SK-N-MC (cell line): Measurements from ENCODE around the gene HNRNPC.

Experiments used
- DNase-seq: peaks from one replicate; pipeline ENCODE4 v3.0.0-alpha.2; 2011; ENCODE audit warnings: low read depth, low spot score
- H3K27ac ChIP-seq: fragments of 200-600 bp; sonication (generic); 2 replicates; pipeline ENCODE4 v1.5.1; 2016; ENCODE audit warnings: mixed run types
- H3K36me3 ChIP-seq: fragments of 200-600 bp; sonication (generic); 2 replicates; pipeline ENCODE4 v1.6.1; 2017; ENCODE audit warnings: antibody characterized with exemption, low read length, mixed read lengths; ENCODE audit not compliant: insufficient read depth
- H3K4me3 ChIP-seq: fragments of 200-600 bp; sonication (generic); 2 replicates; pipeline ENCODE4 v1.5.1; 2016
- H3K9ac ChIP-seq: fragments of 200-600 bp; sonication (generic); 2 replicates; pipeline ENCODE4 v1.8.0; 2017; ENCODE audit warnings: mixed run types, mixed read lengths; ENCODE audit not compliant: insufficient read length
- H3K9me3 ChIP-seq: fragments of 200-600 bp; sonication (generic); 2 replicates; pipeline ENCODE4 v1.6.1; 2017; ENCODE audit warnings: low read depth, mild to moderate bottlenecking, antibody characterized with exemption, low read length, moderate library complexity, mixed read lengths
- EZH2 ChIP-seq: fragments of 200-600 bp; sonication (generic); IDR thresholded peaks from one replicate; pipeline ENCODE4 v1.6.1; 2017; ENCODE audit warnings: antibody characterized with exemption
- FOXP2 ChIP-seq: optimal IDR thresholded peaks from 2 replicates; pipeline ENCODE3; 2011; ENCODE audit warnings: mild to moderate bottlenecking, moderate library complexity; ENCODE audit not compliant: insufficient read depth; ENCODE audit errors: extremely low read length, control extremely low read depth
- POLR2AphosphoS5 ChIP-seq: IDR thresholded peaks from 2 replicates; pipeline ENCODE4 v1.6.1; 2012; ENCODE audit warnings: mild to moderate bottlenecking, low read depth, low read length, borderline replicate concordance

HNRNPC gene

DNA sequence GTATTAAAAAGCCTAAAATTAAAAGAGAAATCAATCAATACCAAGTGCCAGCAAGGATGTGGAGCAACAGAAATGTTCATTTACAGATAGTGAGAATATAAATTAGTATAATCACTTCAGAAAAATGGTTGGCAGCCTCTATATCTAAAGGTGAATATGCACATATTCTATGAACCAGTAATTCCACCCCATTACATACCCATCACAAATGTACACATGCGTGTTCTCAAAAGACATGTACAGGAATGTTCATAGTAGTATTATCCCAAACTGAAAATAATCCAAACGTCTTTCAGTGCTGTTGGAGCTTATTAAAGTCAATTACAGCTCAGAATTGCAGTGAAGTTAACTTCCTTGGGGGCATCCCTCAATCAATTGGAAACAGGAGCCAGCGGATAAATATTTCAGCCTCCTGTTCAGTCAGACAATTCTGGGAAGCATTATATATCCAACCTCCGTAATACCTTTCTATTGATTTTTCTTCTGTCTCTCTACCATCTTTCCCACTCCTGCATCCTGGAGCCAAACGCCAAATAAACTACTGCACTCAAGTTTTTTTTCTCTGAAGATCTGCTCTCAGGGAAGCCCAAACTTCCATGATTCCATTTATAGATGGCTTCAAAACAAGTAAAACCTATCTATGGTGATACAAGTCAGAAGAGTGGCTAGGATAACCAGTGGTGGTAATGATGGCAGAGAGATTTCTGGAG is 68.3 kb downstream of the HNRNPC start:
- peaks cover 23% of the 10 kb centered on the region for H3K36me3 ChIP-seq
- peak overlapping the region; percentile 52 for H3K27ac ChIP-seq
- no peak for DNase-seq
- H3K4me3 ChIP-seq = no peak overlapping the region
- TF ChIP-seq EZH2 = no peak
- no peak for TF ChIP-seq FOXP2
- peak; percentile 55 for TF ChIP-seq POLR2AphosphoS5
- H3K9ac ChIP-seq = no peak overlapping the region
- no peaks in the 10 kb centered on the region for H3K9me3 ChIP-seq

DNA sequence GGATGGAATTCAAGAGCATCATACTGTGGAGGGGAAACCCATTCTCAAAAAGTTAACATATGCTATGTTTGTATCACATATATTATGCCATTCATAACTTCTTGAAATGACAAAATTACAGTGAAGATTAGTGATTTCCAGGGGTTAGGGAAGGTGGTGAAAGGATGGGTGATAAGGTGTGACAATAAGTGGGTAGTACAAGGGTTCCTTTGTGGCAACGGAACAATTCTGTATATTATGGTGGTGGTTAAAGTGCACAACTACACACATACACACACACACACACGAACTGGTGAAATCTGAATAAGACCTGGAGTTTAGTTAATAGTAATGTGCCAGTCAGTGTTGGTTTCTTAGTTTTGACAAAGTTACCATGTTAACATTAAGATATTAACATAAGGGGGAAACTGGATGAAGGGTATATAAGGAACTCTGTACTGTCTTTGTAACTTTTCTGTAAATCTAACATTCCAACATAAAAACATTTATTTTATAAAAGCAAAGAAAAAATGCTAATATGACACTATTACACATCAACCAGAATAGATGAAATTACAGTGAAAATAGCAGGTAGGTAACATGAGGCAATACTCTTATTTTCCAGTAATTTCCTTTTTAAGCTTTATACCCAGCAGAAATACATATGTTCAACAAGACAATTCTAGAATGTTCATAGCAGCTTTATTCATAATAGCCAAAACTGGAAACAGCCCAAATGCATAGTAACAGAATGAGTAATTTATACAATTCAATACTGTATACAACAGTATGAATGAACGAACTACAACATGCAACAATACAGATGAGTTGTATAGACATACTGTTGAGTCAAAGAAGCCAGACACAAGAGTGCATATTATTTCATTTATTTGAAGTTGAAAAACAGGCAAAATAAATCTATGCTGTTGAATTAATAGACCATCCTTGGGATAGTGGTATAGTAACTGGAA is 69.4 kb downstream of the HNRNPC start:
- Histone ChIP-seq H3K9me3 (no peaks in the 10 kb centered on the region), H3K4me3 (no peak overlapping the region), H3K27ac (no peak overlapping the region), H3K36me3 (peaks cover 13% of the 10 kb centered on the region), H3K9ac (no peak overlapping the region)
- DNase-seq = no peak
- TF ChIP-seq EZH2 (no peak), FOXP2 (no peak), POLR2AphosphoS5 (no peak; the same call in 1 of the 2 replicates)

DNA sequence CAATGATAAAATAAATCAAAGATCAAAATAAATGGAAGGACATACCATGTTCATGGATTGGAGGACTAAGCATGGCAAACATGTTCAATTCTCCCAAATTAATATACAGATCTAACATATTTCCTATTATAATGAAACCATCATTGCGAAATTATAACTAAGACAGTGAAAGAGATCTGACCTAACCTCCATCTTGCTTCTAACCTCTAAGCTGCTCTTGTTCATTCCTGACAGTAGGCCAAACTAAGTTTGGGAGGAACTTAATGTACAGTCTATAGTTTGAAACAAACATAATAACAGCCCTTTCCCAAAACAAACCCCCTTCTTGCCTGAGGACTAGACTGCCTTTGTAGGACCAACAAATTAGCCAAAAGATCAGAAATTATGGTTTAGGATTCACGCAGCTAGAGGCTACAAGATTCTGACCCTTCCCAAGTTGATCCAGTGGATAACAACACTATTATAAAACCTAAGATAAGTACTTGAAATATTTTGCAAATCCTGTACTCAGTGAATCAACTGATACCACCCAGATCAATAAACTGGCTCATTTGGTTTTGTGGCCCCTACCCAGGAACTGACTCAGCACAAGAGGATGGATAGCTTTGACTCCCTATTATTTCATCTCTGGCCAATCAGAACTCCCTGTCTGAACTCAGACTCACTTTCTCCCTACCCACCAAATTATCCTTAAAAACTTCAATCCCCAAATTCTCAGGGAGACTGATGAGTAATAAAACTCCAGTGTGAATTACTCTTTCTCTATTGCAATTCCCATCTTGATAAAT is 71.6 kb downstream of the HNRNPC start:
- Histone ChIP-seq H3K9me3 (no peaks in the 10 kb centered on the region), H3K4me3 (no peak overlapping the region), H3K36me3 (peaks cover 4% of the 10 kb centered on the region), H3K9ac (no peak overlapping the region), H3K27ac (no peak overlapping the region)
- no peak for DNase-seq
- TF ChIP-seq POLR2AphosphoS5 = no peak; the same call in 1 of the 2 replicates
- no peak for TF ChIP-seq FOXP2
- TF ChIP-seq EZH2 = no peak

DNA sequence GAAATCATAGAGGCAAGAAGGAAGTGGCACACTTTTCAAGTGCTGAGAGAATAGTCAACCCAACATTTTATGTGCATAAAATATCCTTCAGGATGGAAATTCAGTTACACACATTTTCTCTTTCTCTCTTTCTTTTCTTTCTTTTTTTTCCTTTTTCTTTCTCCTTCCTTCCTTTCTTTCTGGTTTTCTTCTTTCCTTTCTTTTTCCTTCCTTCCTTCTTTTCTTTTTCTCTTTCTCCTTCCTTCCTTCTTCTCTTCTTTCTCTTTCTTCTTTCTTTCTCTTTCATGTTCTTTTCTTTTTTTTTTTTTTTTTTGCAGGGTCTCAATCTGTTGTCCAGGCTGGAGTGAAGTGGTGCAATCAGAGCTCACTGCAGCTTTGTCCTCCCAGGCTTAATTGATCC is 74.6 kb downstream of the HNRNPC start:
- no peaks in the 10 kb centered on the region for H3K36me3 ChIP-seq
- H3K9ac ChIP-seq = no peak overlapping the region
- no peak for DNase-seq
- no peaks in the 10 kb centered on the region for H3K9me3 ChIP-seq
- H3K4me3 ChIP-seq = no peak overlapping the region
- H3K27ac ChIP-seq = no peak overlapping the region
- TF ChIP-seq FOXP2 (no peak), EZH2 (no peak), POLR2AphosphoS5 (no peak)

DNA sequence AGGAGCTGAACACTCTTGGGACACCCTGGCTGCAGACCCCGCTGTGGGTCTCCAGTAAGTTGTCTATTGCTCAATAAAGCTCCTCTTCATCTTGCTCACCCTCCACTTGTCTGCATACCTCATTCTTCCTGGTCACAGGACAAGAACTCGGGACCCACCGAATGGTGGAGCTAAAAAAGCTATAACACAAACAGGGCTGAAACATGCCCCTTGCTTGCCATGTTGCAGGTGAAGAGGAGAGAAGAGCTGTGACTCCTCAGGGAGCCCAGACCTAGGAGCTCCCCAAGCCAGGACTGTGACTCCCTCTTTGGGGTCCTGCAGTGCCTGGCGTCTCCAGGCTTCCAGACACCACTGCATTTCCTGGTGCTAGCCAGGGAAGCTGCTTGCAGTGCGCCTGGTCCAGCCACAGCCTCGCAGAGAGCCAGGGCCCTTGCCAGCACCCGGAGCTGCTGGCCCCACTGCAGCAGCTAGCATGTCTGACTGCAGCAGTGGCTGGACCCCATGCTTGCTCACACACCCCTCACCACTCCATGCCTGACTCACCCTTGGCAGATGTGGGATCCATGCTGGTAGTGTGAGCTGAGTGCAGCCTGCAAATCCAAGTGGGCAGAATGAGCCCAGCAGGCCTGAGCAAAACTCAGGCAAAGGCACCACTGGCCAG is 76.2 kb downstream of the HNRNPC start:
- no peak overlapping the region for H3K9ac ChIP-seq
- H3K27ac ChIP-seq = no peak overlapping the region
- H3K9me3 ChIP-seq = no peaks in the 10 kb centered on the region
- DNase-seq = no peak
- no peaks in the 10 kb centered on the region for H3K36me3 ChIP-seq
- no peak for TF ChIP-seq POLR2AphosphoS5
- no peak for TF ChIP-seq EZH2
- no peak for TF ChIP-seq FOXP2
- H3K4me3 ChIP-seq = no peak overlapping the region

DNA sequence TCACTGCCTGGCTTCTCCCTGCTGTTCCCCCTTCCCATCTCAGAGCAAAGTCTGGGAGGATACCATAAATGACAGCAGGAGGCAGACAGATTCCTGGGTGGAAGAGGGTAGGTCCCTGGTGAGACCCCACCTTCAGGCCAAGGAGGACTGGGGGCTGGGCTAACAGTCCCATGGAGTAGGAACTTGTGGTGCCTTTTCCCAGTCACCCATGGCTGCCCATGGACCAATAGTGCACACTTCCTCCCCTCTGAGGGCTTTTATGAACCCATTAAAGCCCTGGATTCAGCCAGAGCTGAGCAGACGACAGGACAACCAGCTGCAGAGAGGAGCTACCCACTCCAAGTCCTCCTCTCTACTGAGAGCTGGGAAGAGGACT is 76.8 kb downstream of the HNRNPC start:
- H3K9me3 ChIP-seq = no peaks in the 10 kb centered on the region
- H3K9ac ChIP-seq = no peak overlapping the region
- no peak for DNase-seq
- no peak overlapping the region for H3K27ac ChIP-seq
- no peaks in the 10 kb centered on the region for H3K36me3 ChIP-seq
- no peak for TF ChIP-seq FOXP2
- no peak for TF ChIP-seq EZH2
- TF ChIP-seq POLR2AphosphoS5 = no peak
- peak overlapping the region; percentile 75 for H3K4me3 ChIP-seq

DNA sequence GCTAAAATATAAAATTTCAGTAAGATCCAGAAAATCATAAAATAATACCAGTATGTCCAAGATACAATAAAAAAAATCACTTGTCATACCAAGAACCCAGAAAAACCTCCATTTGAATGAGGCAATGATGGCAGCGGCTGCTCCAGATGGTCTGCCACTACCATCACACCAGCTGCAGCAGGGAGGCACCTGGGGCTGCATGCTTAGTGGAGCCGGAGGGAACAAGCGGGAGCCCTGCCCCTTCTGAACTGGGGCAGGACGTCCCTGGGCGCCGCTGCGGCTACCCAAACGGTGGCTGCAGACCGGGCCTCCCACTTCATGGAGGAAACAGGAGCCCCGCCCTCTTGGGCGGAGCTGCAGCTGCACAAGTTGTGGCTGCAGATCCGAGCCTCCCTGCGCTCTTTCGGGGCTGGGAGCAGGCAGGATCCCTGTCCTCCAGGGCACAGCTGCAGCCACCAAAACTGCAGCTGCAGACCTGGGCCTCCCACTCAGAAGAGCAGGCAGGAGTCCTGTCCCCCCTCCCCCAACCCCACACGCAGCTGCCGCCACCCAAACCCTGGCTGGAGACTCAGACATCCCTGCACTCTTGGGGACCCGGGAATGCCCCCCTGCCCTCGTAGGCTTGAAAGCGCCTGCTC is 77.3 kb downstream of the HNRNPC start:
- no peak for DNase-seq
- no peaks in the 10 kb centered on the region for H3K9me3 ChIP-seq
- H3K9ac ChIP-seq = no peak overlapping the region
- TF ChIP-seq EZH2 = no peak
- TF ChIP-seq FOXP2 = no peak
- TF ChIP-seq POLR2AphosphoS5 = no peak
- peak overlapping the region; percentile 75 for H3K4me3 ChIP-seq
- H3K36me3 ChIP-seq = no peaks in the 10 kb centered on the region
- no peak overlapping the region for H3K27ac ChIP-seq
